ENCODE measurements around the gene UBE2E2.
"Not testable (repeated sequence)": the region's sequence is repeated elsewhere in the genome, so short reads cannot be mapped to it uniquely, and the experiment has no call there.

GRCh38 chr3:23349444-23349843, 146.3 kb downstream of the UBE2E2 start:
- TF ChIP-seq, protein P1, sequence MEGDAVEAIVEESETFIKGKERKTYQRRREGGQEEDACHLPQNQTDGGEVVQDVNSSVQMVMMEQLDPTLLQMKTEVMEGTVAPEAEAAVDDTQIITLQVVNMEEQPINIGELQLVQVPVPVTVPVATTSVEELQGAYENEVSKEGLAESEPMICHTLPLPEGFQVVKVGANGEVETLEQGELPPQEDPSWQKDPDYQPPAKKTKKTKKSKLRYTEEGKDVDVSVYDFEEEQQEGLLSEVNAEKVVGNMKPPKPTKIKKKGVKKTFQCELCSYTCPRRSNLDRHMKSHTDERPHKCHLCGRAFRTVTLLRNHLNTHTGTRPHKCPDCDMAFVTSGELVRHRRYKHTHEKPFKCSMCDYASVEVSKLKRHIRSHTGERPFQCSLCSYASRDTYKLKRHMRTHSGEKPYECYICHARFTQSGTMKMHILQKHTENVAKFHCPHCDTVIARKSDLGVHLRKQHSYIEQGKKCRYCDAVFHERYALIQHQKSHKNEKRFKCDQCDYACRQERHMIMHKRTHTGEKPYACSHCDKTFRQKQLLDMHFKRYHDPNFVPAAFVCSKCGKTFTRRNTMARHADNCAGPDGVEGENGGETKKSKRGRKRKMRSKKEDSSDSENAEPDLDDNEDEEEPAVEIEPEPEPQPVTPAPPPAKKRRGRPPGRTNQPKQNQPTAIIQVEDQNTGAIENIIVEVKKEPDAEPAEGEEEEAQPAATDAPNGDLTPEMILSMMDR (IDR thresholded peaks at IDR 0.05), result not testable (repeated sequence)
- TF ChIP-seq EZH2 (IDR thresholded peaks at IDR 0.05), result not testable (repeated sequence)
